ENCODE data around the gene NXNL1. TPM values are rescaled to one million over a fixed set of nuclear protein-coding genes. Genes with fewer than 3 reads are reported as not detected.

NXNL1 gene
- total and polyA plus RNA-seq, 2 of the 8 experiments (the other 6 are each of a cell fraction or from before 2014, with no cell fraction given): not detected

DNA sequence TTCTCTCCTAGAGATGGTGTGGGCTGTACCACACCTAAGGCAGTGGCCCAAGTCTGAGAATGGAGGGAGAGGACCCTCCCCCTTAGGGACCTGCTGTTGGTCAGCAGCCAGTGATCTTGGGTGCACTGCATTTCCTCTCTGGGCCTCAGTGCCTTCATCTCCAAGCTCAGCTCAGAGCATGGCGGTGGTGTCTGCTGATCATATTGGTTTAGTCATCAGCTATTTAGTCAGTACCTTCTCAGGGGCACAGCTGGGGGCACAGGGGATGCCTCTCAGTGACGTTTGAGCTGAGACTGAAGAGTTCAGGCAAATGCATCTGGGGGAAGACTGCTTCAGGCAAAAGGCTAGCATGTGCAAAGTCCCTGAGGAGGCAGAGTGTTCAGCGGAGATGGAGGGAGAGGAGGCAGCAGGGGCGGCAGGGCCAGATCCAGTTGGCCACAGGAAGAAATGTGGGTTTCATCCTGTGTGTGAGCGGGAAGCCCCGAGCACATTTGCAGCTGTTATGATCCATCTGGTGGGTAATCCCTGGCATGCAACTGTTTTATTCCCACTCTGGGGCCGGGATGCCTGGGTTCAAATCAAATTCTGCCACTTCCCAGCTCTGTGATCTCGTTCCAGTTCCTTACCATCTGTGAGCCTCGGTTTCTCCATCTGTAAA, 35.0 kb upstream of the NXNL1 start:
- H3K4me2 ChIP-seq (ENCODE audit: insufficient read depth in 1 of 2, low read depth in 2 of 2, low read length in 2 of 2): no peak overlapping the region
- no peaks in the 10 kb centered on the region for H3K79me2 ChIP-seq (ENCODE audit: control insufficient read depth in 1 of 2, insufficient read depth in 2 of 2, low read length in 2 of 2)
- no peak overlapping the region for H2BK12ac ChIP-seq (ENCODE audit: low read depth, low read length)
- H4K8ac ChIP-seq (ENCODE audit: extremely low read depth, insufficient read depth, low read length): no peak overlapping the region; the same call in 1 of the 2 replicates
- no peak for FAIRE-seq
- H3K14ac ChIP-seq (ENCODE audit: insufficient read length): no peak overlapping the region
- POLR2A ChIA-PET (ENCODE audit: partially characterized antibody): interaction anchor here (0.6 to 3.1 kb wide), 6 partner anchors 8 to 91 kb away, joined by 3 to 20 read pairs (median 4); partner anchors contain the start of genes PGLS and SLC27A1
- H4K20me1 ChIP-seq (replicated peaks in 1 of 2; ENCODE audit: control insufficient read depth in 1 of 2, insufficient read depth in 2 of 2, low read length in 2 of 2): peaks cover 2% of the 10 kb centered on the region in 2 experiments
- no peak overlapping the region for H4K91ac ChIP-seq (replicated peaks; ENCODE audit: insufficient read length, low read length)
- no peak overlapping the region for H2BK20ac ChIP-seq (ENCODE audit: low read length)
- H3K18ac ChIP-seq (ENCODE audit: extremely low read depth, low read length): no peak overlapping the region
- CTCF ChIA-PET (ENCODE audit: partially characterized antibody): interaction anchor here (0.7 to 8.6 kb wide), 49 partner anchors 9 to 724 kb away, joined by 3 to 130 read pairs (median 5); partner anchors contain the start of genes PGLS, SLC27A1 and TMEM221
- H3K27me3 ChIP-seq (replicated peaks in 1 of 4; ENCODE audit: control insufficient read depth in 3 of 4, extremely low read depth in 1 of 4, insufficient read depth in 3 of 4, low read length in 3 of 4): no peaks in the 10 kb centered on the region
- peaks cover 3% of the 10 kb centered on the region; the same call in 1 of the 2 replicates for H3K23me2 ChIP-seq (ENCODE audit: low read depth, low read length)
- peak overlapping the region; percentile 44 for H3K4ac ChIP-seq (replicated peaks; ENCODE audit: insufficient read length, low read depth, low read length)
- no peak overlapping the region for H2AFZ ChIP-seq (ENCODE audit: low read length)
- TF ChIP-seq PHF8 (conservative IDR thresholded peaks at IDR 0.05; ENCODE audit: low read depth, low read length) (no peak), NANOG (IDR thresholded peaks at IDR 0.05; ENCODE audit: insufficient read depth, low read depth, low read length, poor library complexity, severe bottlenecking) (no peak), SP4 (IDR thresholded peaks at IDR 0.05; ENCODE audit: low read length) (0 out of 2 replicates have a peak, but pooled peaks have one; percentile 24), CTBP2 (IDR thresholded peaks at IDR 0.05; ENCODE audit: borderline replicate concordance, insufficient read depth, insufficient read length, low read length) (no peak), KDM1A (IDR thresholded peaks at IDR 0.05; ENCODE audit: borderline replicate concordance, low read length) (peak; percentile 12; the same call in 1 of the 2 replicates)
- TF ChIP-seq, protein P1, sequence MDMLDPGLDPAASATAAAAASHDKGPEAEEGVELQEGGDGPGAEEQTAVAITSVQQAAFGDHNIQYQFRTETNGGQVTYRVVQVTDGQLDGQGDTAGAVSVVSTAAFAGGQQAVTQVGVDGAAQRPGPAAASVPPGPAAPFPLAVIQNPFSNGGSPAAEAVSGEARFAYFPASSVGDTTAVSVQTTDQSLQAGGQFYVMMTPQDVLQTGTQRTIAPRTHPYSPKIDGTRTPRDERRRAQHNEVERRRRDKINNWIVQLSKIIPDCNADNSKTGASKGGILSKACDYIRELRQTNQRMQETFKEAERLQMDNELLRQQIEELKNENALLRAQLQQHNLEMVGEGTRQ (IDR thresholded peaks at IDR 0.05; ENCODE audit: low read length): no peak
- H4K5ac ChIP-seq (ENCODE audit: insufficient read length, low read depth, low read length): no peak overlapping the region
- no peaks in the 10 kb centered on the region for H3K36me3 ChIP-seq (ENCODE audit: control insufficient read depth in 2 of 4, insufficient read depth in 4 of 4, low read length in 3 of 4)
- no peak overlapping the region for H3K9ac ChIP-seq (replicated peaks in 1 of 4; ENCODE audit: extremely low read depth in 1 of 4, low read depth in 3 of 4, low read length in 3 of 4)
- no peak overlapping the region for H3K4me3 ChIP-seq (ENCODE audit: extremely low read depth in 1 of 4, insufficient read depth in 2 of 4, low read depth in 3 of 4, low read length in 4 of 4)
- WGBS, 2 experiments (ENCODE audit: extremely low coverage in 1 of 2, insufficient coverage in 1 of 2, insufficient read length in 1 of 2, insufficient replicate concordance in 2 of 2, low coverage in 1 of 2, low lambda C conversion rate in 2 of 2, missing lambda C conversion rate in 1 of 2): 71% methylated on average over 9 of the region's 9 CpGs; no CpG with 5 or more reads in 1 of the 2 experiments
- no peak for DNase-seq (ENCODE audit: low read depth in 1 of 2, low spot score in 2 of 2)
- H3K23ac ChIP-seq (ENCODE audit: insufficient read length): no peak overlapping the region
- no peak overlapping the region for H2AK5ac ChIP-seq (ENCODE audit: low read depth, low read length)
- H3K79me1 ChIP-seq (ENCODE audit: low read depth, low read length): no peaks in the 10 kb centered on the region
- H3K9me3 ChIP-seq (ENCODE audit: insufficient read depth in 2 of 2, low read depth in 1 of 2, low read length in 1 of 2): no peaks in the 10 kb centered on the region
- H2BK120ac ChIP-seq (replicated peaks; ENCODE audit: low read depth, low read length): no peak overlapping the region
- no peak overlapping the region for H3K27ac ChIP-seq (ENCODE audit: low read depth, low read length)
- peaks cover 0 to 8% (median 4%) of the 10 kb centered on the region in 4 experiments; a peak in 3 of 7 replicates for H3K4me1 ChIP-seq (replicated peaks in 1 of 4; ENCODE audit: control insufficient read depth in 3 of 4, insufficient read depth in 4 of 4, low read length in 3 of 4)
- H2BK5ac ChIP-seq (ENCODE audit: low read depth, low read length): no peak overlapping the region
- H3K56ac ChIP-seq (replicated peaks; ENCODE audit: insufficient read length, low read depth, low read length): no peak overlapping the region
- H2BK15ac ChIP-seq (ENCODE audit: low read length): no peak overlapping the region

Data from H1 (cell line).